Chondrocyte (in vitro differentiated cells): ENCODE results near the gene EDEM3. TPM values are rescaled to one million over a fixed set of nuclear protein-coding genes. Genes with fewer than 3 reads are reported as not detected.
"Not testable (repeated sequence)": the region's sequence is repeated elsewhere in the genome, so short reads cannot be mapped to it uniquely, and the experiment has no call there.

Experiments used
- DNase-seq: peaks from one replicate; pipeline ENCODE4 v3.0.0; 2021; ENCODE audit warnings: mixed read lengths, low spot score
- H3K27ac Mint-ChIP-seq: one replicate; pipeline ENCODE4 v1.8.0; 2021; ENCODE audit warnings: mild to moderate bottlenecking, moderate library complexity, mixed read lengths; ENCODE audit not compliant: unreplicated experiment
- H3K27me3 Mint-ChIP-seq: 2 replicates; pipeline ENCODE4 v1.8.0; 2021; ENCODE audit warnings: low read depth, mixed read lengths
- H3K36me3 Mint-ChIP-seq: 2 replicates; pipeline ENCODE4 v1.8.0; 2021; ENCODE audit warnings: low read depth, mixed read lengths
- H3K4me1 Mint-ChIP-seq: 2 replicates; pipeline ENCODE4 v1.8.0; 2021; ENCODE audit warnings: low read depth, mild to moderate bottlenecking, mixed read lengths
- H3K4me3 Mint-ChIP-seq: one replicate; pipeline ENCODE4 v1.8.0; 2021; ENCODE audit warnings: mild to moderate bottlenecking, moderate library complexity, mixed read lengths; ENCODE audit not compliant: unreplicated experiment
- H3K9me3 Mint-ChIP-seq: 2 replicates; pipeline ENCODE4 v1.8.0; 2021; ENCODE audit warnings: low read depth, mixed read lengths
- CTCF ChIP-seq: fragments of 200-600 bp; sonication (generic); IDR thresholded peaks from 2 replicates; pipeline ENCODE4 v1.5.0; 2021; ENCODE audit warnings: antibody characterized with exemption, mild to moderate bottlenecking, moderate library complexity
- total RNA-seq: library from RNA; stranded (reverse); gene quantifications from 3 replicates; pipeline ENCODE4 v1.2.1, GENCODE V29; 2021

EDEM3 gene
- total RNA-seq, 1 donor from 2014 or later: 31.6 TPM

GRCh38 chr1:184769241-184769640 lies 14.6 kb upstream of the EDEM3 start:
- TF ChIP-seq CTCF: no peak
- Mint-ChIP-seq H3K36me3 (no peaks in the 10 kb centered on the region), H3K4me3 (no peak overlapping the region), H3K4me1 (no peaks in the 10 kb centered on the region), H3K27ac (no peak overlapping the region), H3K27me3 (peaks cover 16% of the 10 kb centered on the region), H3K9me3 (no peaks in the 10 kb centered on the region)
- DNase-seq: no peak

GRCh38 chr1:184768467-184768866 lies 13.8 kb upstream of the EDEM3 start:
- H3K9me3 Mint-ChIP-seq: no peaks in the 10 kb centered on the region
- H3K4me1 Mint-ChIP-seq: no peaks in the 10 kb centered on the region
- H3K27me3 Mint-ChIP-seq: peaks cover 17% of the 10 kb centered on the region
- H3K4me3 Mint-ChIP-seq: no peak overlapping the region
- no peak for TF ChIP-seq CTCF
- H3K27ac Mint-ChIP-seq: no peak overlapping the region
- no peak for DNase-seq
- peaks cover under 1% of the 10 kb centered on the region for H3K36me3 Mint-ChIP-seq

GRCh38 chr1:184767591-184767990 lies 12.9 kb upstream of the EDEM3 start:
- Mint-ChIP-seq H3K4me1 (no peaks in the 10 kb centered on the region), H3K9me3 (no peaks in the 10 kb centered on the region), H3K27me3 (peaks cover 18% of the 10 kb centered on the region), H3K27ac (no peak overlapping the region), H3K4me3 (no peak overlapping the region), H3K36me3 (peaks cover 1% of the 10 kb centered on the region)
- no peak for TF ChIP-seq CTCF
- no peak for DNase-seq

- Mint-ChIP-seq H3K27me3 (peaks cover 8% of the 10 kb centered on the region), H3K4me3 (no peak overlapping the region), H3K4me1 (no peaks in the 10 kb centered on the region), H3K9me3 (no peaks in the 10 kb centered on the region), H3K36me3 (peaks cover 1% of the 10 kb centered on the region), H3K27ac (no peak overlapping the region)
- DNase-seq: no peak
- no peak for TF ChIP-seq CTCF
These were observed 9.8 kb upstream of the EDEM3 start for GRCh38 chr1:184764483-184764882.

- not testable (repeated sequence) for H3K27me3 Mint-ChIP-seq, H3K4me3 Mint-ChIP-seq, H3K9me3 Mint-ChIP-seq, DNase-seq, H3K27ac Mint-ChIP-seq, H3K36me3 Mint-ChIP-seq, H3K4me1 Mint-ChIP-seq
These were observed 8.9 kb upstream of the EDEM3 start for GRCh38 chr1:184763520-184763919.

DNA sequence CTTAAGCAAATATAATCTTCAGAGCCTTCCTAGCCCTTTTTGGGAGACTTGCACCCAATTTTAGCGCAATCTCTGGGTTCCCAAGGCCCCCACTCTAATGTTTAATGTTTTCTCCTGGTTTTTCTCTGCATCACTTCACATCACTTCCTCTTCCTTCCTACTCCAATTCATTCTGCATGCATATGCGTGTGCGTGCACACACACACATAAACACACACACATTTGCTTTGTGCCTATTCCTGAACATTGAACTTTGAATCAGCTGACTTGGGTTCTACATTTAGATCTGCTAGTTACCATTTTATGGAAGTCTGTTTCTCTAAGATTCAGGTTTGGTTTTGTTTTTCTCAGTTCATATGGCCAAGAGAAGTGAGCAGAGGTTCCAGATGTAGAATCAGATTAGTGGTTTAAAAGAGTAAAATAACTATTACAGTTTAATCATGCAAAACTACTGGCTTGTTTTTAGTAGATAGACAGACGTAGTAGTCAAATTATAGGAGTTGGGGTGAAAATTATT lies 7.4 kb upstream of the EDEM3 start:
- Mint-ChIP-seq H3K36me3 (peaks cover 1% of the 10 kb centered on the region), H3K27me3 (peaks cover 2% of the 10 kb centered on the region), H3K4me3 (no peak overlapping the region), H3K4me1 (no peaks in the 10 kb centered on the region), H3K27ac (no peak overlapping the region), H3K9me3 (no peaks in the 10 kb centered on the region)
- DNase-seq: no peak
- TF ChIP-seq CTCF: no peak
